CD4-positive, alpha-beta T cell (primary cell): ENCODE results near the gene LYPD6. TPM values are rescaled to one million over a fixed set of nuclear protein-coding genes. Genes with fewer than 3 reads are reported as not detected.

Experiments
- ATAC-seq: fragments of 200-7000 bp; cut with Tn5 transposase; one replicate; pipeline ENCODE4 v1.10.0; 2022; ENCODE audit warnings: mild to moderate bottlenecking; ENCODE audit not compliant: poor library complexity
- CTCF ChIA-PET: fragments of 350-600 bp; sonication (Branson Sonifier 250); formaldehyde crosslinking; loops from one replicate; lab custom pipeline; 2021; ENCODE audit warnings: antibody characterized with exemption, inconsistent platforms; lab: Charles Lee
- POLR2A ChIA-PET: fragments of 350-600 bp; sonication (Branson Sonifier 250); formaldehyde crosslinking; loops from one replicate; lab custom pipeline; 2021; ENCODE audit warnings: antibody characterized with exemption, inconsistent platforms; lab: Charles Lee
- DNase-seq, 14 experiments: peaks; one replicate each; pipeline ENCODE4 v3.0.0-alpha.2; 2013 to 2020; ENCODE audit warnings: mixed read lengths in 2 of 14
- H3K27ac ChIP-seq, 2 donors: one replicate each; pipeline versions ENCODE4 v1.5.1 to v1.7.0; 2013; ENCODE audit warnings: low read length in 2 of 2, low read depth in 1 of 2, mild to moderate bottlenecking in 1 of 2
- H3K27me3 ChIP-seq, 2 experiments: 1 replicate in 1 of 2; 2 replicates in 1 of 2; pipeline versions ENCODE4 v1.6.1 to v1.7.0; 2013; ENCODE audit warnings: low read length in 2 of 2, control low read depth in 1 of 2, mild to moderate bottlenecking in 1 of 2, moderate library complexity in 1 of 2; ENCODE audit not compliant: insufficient read depth in 2 of 2, control insufficient read depth in 1 of 2
- H3K36me3 ChIP-seq: one replicate; pipeline ENCODE4 v1.6.1; 2013; ENCODE audit warnings: low read length, control low read depth; ENCODE audit not compliant: insufficient read depth
- H3K4me1 ChIP-seq: one replicate; pipeline ENCODE4 v1.6.1; 2013; ENCODE audit warnings: low read length, control low read depth; ENCODE audit not compliant: insufficient read depth
- H3K4me3 ChIP-seq: one replicate; pipeline ENCODE4 v1.5.1; 2013; ENCODE audit warnings: mild to moderate bottlenecking, low read length, moderate library complexity
- H3K9me3 ChIP-seq, 2 experiments: 1 replicate in 1 of 2; 2 replicates in 1 of 2; pipeline versions ENCODE4 v1.6.1 to v1.7.0; 2013; ENCODE audit warnings: low read length in 2 of 2, mild to moderate bottlenecking in 2 of 2, control low read depth in 1 of 2, moderate library complexity in 1 of 2; ENCODE audit not compliant: control insufficient read depth in 1 of 2, insufficient read depth in 1 of 2
- H3K27ac Mint-ChIP-seq: one replicate; pipeline ENCODE4 v1.8.0; 2020; ENCODE audit warnings: mixed read lengths
- H3K27me3 Mint-ChIP-seq: one replicate; pipeline ENCODE4 v1.8.0; 2021; ENCODE audit warnings: mixed read lengths
- H3K36me3 Mint-ChIP-seq: one replicate; pipeline ENCODE4 v1.8.0; 2021; ENCODE audit warnings: low read depth, mixed read lengths
- H3K4me1 Mint-ChIP-seq: one replicate; pipeline ENCODE4 v1.8.0; 2021; ENCODE audit warnings: low read depth, mixed read lengths
- H3K4me3 Mint-ChIP-seq: one replicate; pipeline ENCODE4 v1.8.0; 2020; ENCODE audit warnings: mild to moderate bottlenecking, mixed read lengths
- H3K9me3 Mint-ChIP-seq: one replicate; pipeline ENCODE4 v1.8.0; 2020; ENCODE audit warnings: mixed read lengths
- CTCF ChIP-seq: fragments of 200-600 bp; IDR thresholded peaks from one replicate; pipeline ENCODE4 v1.8.0; 2022; ENCODE audit warnings: antibody characterized with exemption, mild to moderate bottlenecking
- intact Hi-C, 2 experiments: fragments of 100-400 bp; cut with DNase I in 1 of 2; cut with micrococcal nuclease in 1 of 2; formaldehyde crosslinking; loops; one replicate each; pipeline versions ENCODE4 v1.15.1 to v1.9.0; 2023 to 2025; cut with DNase I, micrococcal nuclease
- total RNA-seq, 174 experiments: library from RNA in 2 of 174; stranded (reverse) in 2 of 174; gene quantifications; one replicate each; pipeline ENCODE4 v1.2.3 and lab custom pipeline; 2021 to 2026

LYPD6 gene
- total RNA-seq, 2 experiments from 2014 or later = not detected

GRCh38 chr2:149380205-149380604 is 49.8 kb downstream of the LYPD6 start:
- intact Hi-C loops = no loop called here
- H3K27ac Mint-ChIP-seq = no peak overlapping the region
- no peaks in the 10 kb centered on the region for H3K36me3 ChIP-seq
- DNase-seq (no peak), ATAC-seq (no peak)
- no peak for TF ChIP-seq CTCF
- ChIA-PET POLR2A (no interaction called here), CTCF (no interaction called here)
- H3K27me3 ChIP-seq = no peaks in the 10 kb centered on the region
- no peaks in the 10 kb centered on the region for H3K9me3 Mint-ChIP-seq
- H3K4me1 Mint-ChIP-seq = no peaks in the 10 kb centered on the region
- no peaks in the 10 kb centered on the region for H3K4me1 ChIP-seq
- H3K27me3 Mint-ChIP-seq = peaks cover 5% of the 10 kb centered on the region
- H3K36me3 Mint-ChIP-seq = no peaks in the 10 kb centered on the region
- H3K27ac ChIP-seq = no peak overlapping the region
- no peak overlapping the region for H3K4me3 ChIP-seq
- H3K9me3 ChIP-seq = no peaks in the 10 kb centered on the region
- H3K4me3 Mint-ChIP-seq = no peak overlapping the region

- ChIA-PET POLR2A (no interaction called here), CTCF (no interaction called here)
- no peaks in the 10 kb centered on the region for H3K9me3 Mint-ChIP-seq
- no peak overlapping the region for H3K27ac ChIP-seq
- intact Hi-C loops = no loop called here
- ATAC-seq (no peak), DNase-seq (no peak)
- no peaks in the 10 kb centered on the region for H3K4me1 Mint-ChIP-seq
- no peak overlapping the region for H3K4me3 Mint-ChIP-seq
- peaks cover 5% of the 10 kb centered on the region for H3K27me3 Mint-ChIP-seq
- no peaks in the 10 kb centered on the region for H3K36me3 ChIP-seq
- H3K36me3 Mint-ChIP-seq = no peaks in the 10 kb centered on the region
- H3K27ac Mint-ChIP-seq = no peak overlapping the region
- no peaks in the 10 kb centered on the region for H3K27me3 ChIP-seq
- H3K9me3 ChIP-seq = no peaks in the 10 kb centered on the region
- no peaks in the 10 kb centered on the region for H3K4me1 ChIP-seq
- TF ChIP-seq CTCF = no peak
- no peak overlapping the region for H3K4me3 ChIP-seq
Observed at GRCh38 chr2:149383340-149383739, 53.0 kb downstream of the LYPD6 start.

GRCh38 chr2:149385350-149385749 is 55.0 kb downstream of the LYPD6 start:
- no peak for TF ChIP-seq CTCF
- H3K27ac Mint-ChIP-seq = no peak overlapping the region
- H3K9me3 Mint-ChIP-seq = no peaks in the 10 kb centered on the region
- H3K4me3 Mint-ChIP-seq = no peak overlapping the region
- H3K36me3 Mint-ChIP-seq = no peaks in the 10 kb centered on the region
- CTCF ChIA-PET = no interaction called here
- POLR2A ChIA-PET = no interaction called here
- H3K4me3 ChIP-seq = no peak overlapping the region
- H3K4me1 ChIP-seq = no peaks in the 10 kb centered on the region
- intact Hi-C loops = no loop called here
- ATAC-seq (no peak), DNase-seq (no peak)
- no peak overlapping the region for H3K27ac ChIP-seq
- no peaks in the 10 kb centered on the region for H3K9me3 ChIP-seq
- H3K27me3 Mint-ChIP-seq = peaks cover 5% of the 10 kb centered on the region
- H3K27me3 ChIP-seq = no peaks in the 10 kb centered on the region
- H3K36me3 ChIP-seq = no peaks in the 10 kb centered on the region
- H3K4me1 Mint-ChIP-seq = no peaks in the 10 kb centered on the region
